Stimulated activated CD4-positive, alpha-beta T cell treated with anti-CD3 and anti-CD28 coated beads, TNF-alpha, amount 100 ng/mL, for 4 hours (primary cell): ENCODE results near the gene SMPDL3A.
"Not testable (repeated sequence)": the region's sequence is repeated elsewhere in the genome, so short reads cannot be mapped to it uniquely, and the experiment has no call there.

Source experiments
- DNase-seq, 3 experiments: peaks; one replicate each; pipeline ENCODE4 v3.0.0-alpha.2; 2020; ENCODE audit warnings: low read depth in 3 of 3

SMPDL3A gene

GRCh38 chr6:122789182-122790027 is at the start of gene SMPDL3A:
TSS of gene SMPDL3A (plus strand) at chr6:122789258. CDS start at chr6:122789347, 89 bp downstream.
- DNase-seq: no peak

GRCh38 chr6:122740091-122740490 is 49.0 kb upstream of the SMPDL3A start:
- DNase-seq: no peak

GRCh38 chr6:122740936-122741335 is 48.1 kb upstream of the SMPDL3A start:
- no peak for DNase-seq

GRCh38 chr6:122744247-122744646 is 44.8 kb upstream of the SMPDL3A start:
- DNase-seq: not testable (repeated sequence)

GRCh38 chr6:122744856-122745255 is 44.2 kb upstream of the SMPDL3A start:
- not testable (repeated sequence) for DNase-seq

GRCh38 chr6:122746688-122747087 is 42.4 kb upstream of the SMPDL3A start:
- no peak for DNase-seq

GRCh38 chr6:122747573-122747972 is 41.5 kb upstream of the SMPDL3A start:
- no peak for DNase-seq

GRCh38 chr6:122748945-122749344 is 40.1 kb upstream of the SMPDL3A start:
- DNase-seq: not testable (repeated sequence)

- DNase-seq: no peak
Measured at GRCh38 chr6:122749451-122750050, 39.5 kb upstream of the SMPDL3A start.

GRCh38 chr6:122751326-122751725 is 37.7 kb upstream of the SMPDL3A start:
- no peak for DNase-seq

- DNase-seq: no peak
Measured at GRCh38 chr6:122752459-122752858, 36.6 kb upstream of the SMPDL3A start.

- no peak for DNase-seq
Measured at GRCh38 chr6:122753000-122753687, 35.9 kb upstream of the SMPDL3A start.

- DNase-seq: no peak
Measured at GRCh38 chr6:122753688-122754056, 35.4 kb upstream of the SMPDL3A start.

GRCh38 chr6:122754191-122754731 is 34.8 kb upstream of the SMPDL3A start:
- no peak for DNase-seq

GRCh38 chr6:122755901-122756300 is 33.2 kb upstream of the SMPDL3A start:
- DNase-seq: no peak

GRCh38 chr6:122758927-122759334 is 30.1 kb upstream of the SMPDL3A start:
- no peak for DNase-seq

- DNase-seq: no peak
Measured at GRCh38 chr6:122760330-122760729, 28.7 kb upstream of the SMPDL3A start.

- no peak for DNase-seq
Measured at GRCh38 chr6:122766256-122766655, 22.8 kb upstream of the SMPDL3A start.

GRCh38 chr6:122770835-122771601 is 18.0 kb upstream of the SMPDL3A start:
- no peak for DNase-seq

GRCh38 chr6:122772724-122773415 is 16.2 kb upstream of the SMPDL3A start:
- no peak for DNase-seq

GRCh38 chr6:122775975-122776374 is 13.1 kb upstream of the SMPDL3A start:
- DNase-seq: no peak
